ENCODE data around the gene SVEP1. TPM values are rescaled to one million over a fixed set of nuclear protein-coding genes. Genes with fewer than 3 reads are reported as not detected.
"Not testable (repeated sequence)": the region's sequence is repeated elsewhere in the genome, so short reads cannot be mapped to it uniquely, and the experiment has no call there.

SVEP1 gene
- total RNA-seq, 1 donor from 2014 or later = under 0.01 TPM

- DNase-seq (ENCODE audit: low read depth in 2 of 2) = no peak
Observed at GRCh38 chr9:110578575-110579033, 937 bp downstream of the SVEP1 start.

- DNase-seq (ENCODE audit: low read depth in 2 of 2) = no peak
Observed at GRCh38 chr9:110575945-110576344, 3.6 kb downstream of the SVEP1 start.

GRCh38 chr9:110575169-110575568 lies 4.4 kb downstream of the SVEP1 start:
- no peak for DNase-seq (ENCODE audit: low read depth in 2 of 2)

GRCh38 chr9:110573305-110573704 lies 6.2 kb downstream of the SVEP1 start:
- DNase-seq (ENCODE audit: low read depth in 2 of 2) = no peak

GRCh38 chr9:110571801-110572483 lies 7.6 kb downstream of the SVEP1 start:
- no peak for DNase-seq (ENCODE audit: low read depth in 2 of 2)

- no peak for DNase-seq (ENCODE audit: low read depth in 2 of 2)
Observed at GRCh38 chr9:110566156-110566555, 13.4 kb downstream of the SVEP1 start.

GRCh38 chr9:110561826-110562225 lies 17.7 kb downstream of the SVEP1 start:
- no peak for DNase-seq (ENCODE audit: low read depth in 2 of 2)

- no peak for DNase-seq (ENCODE audit: low read depth in 2 of 2)
Observed at GRCh38 chr9:110559869-110560268, 19.7 kb downstream of the SVEP1 start.

- peak; percentile 46 to 63 for DNase-seq (ENCODE audit: low read depth in 2 of 2)
Observed at GRCh38 chr9:110555551-110556331, 23.8 kb downstream of the SVEP1 start.

- DNase-seq (ENCODE audit: low read depth in 2 of 2) = no peak
Observed at GRCh38 chr9:110546411-110546871, 33.1 kb downstream of the SVEP1 start.

GRCh38 chr9:110545705-110546104 lies 33.8 kb downstream of the SVEP1 start:
- no peak for DNase-seq (ENCODE audit: low read depth in 2 of 2)

GRCh38 chr9:110543631-110544051 lies 35.9 kb downstream of the SVEP1 start:
- DNase-seq (ENCODE audit: low read depth in 2 of 2) = no peak

- DNase-seq (ENCODE audit: low read depth in 2 of 2) = no peak
Observed at GRCh38 chr9:110541950-110542349, 37.6 kb downstream of the SVEP1 start.

GRCh38 chr9:110538647-110539041 lies 40.9 kb downstream of the SVEP1 start:
- DNase-seq (ENCODE audit: low read depth in 2 of 2) = no peak

- DNase-seq (ENCODE audit: low read depth in 2 of 2) = no peak
Observed at GRCh38 chr9:110537841-110538646, 41.5 kb downstream of the SVEP1 start.

- DNase-seq (ENCODE audit: low read depth in 2 of 2) = no peak
Observed at GRCh38 chr9:110536822-110537221, 42.7 kb downstream of the SVEP1 start.

- not testable (repeated sequence) for DNase-seq (ENCODE audit: low read depth in 2 of 2)
Observed at GRCh38 chr9:110534162-110534561, 45.4 kb downstream of the SVEP1 start.

GRCh38 chr9:110532908-110533665 lies 46.5 kb downstream of the SVEP1 start:
- DNase-seq (ENCODE audit: low read depth in 2 of 2) = no peak

GRCh38 chr9:110531776-110532175 lies 47.8 kb downstream of the SVEP1 start:
- DNase-seq (ENCODE audit: low read depth in 2 of 2) = peak in 1 of 2 donors; percentile 1

- not testable (repeated sequence) for DNase-seq (ENCODE audit: low read depth in 2 of 2)
Observed at GRCh38 chr9:110531241-110531640, 48.3 kb downstream of the SVEP1 start.

- no peak for DNase-seq (ENCODE audit: low read depth in 2 of 2)
Observed at GRCh38 chr9:110528645-110529044, 50.9 kb downstream of the SVEP1 start.
